ENCODE results near the gene INSIG1.
A peak's percentile ranks its signal among the peaks of the same experiment; 100 is the strongest.

The INSIG1 gene

DNA sequence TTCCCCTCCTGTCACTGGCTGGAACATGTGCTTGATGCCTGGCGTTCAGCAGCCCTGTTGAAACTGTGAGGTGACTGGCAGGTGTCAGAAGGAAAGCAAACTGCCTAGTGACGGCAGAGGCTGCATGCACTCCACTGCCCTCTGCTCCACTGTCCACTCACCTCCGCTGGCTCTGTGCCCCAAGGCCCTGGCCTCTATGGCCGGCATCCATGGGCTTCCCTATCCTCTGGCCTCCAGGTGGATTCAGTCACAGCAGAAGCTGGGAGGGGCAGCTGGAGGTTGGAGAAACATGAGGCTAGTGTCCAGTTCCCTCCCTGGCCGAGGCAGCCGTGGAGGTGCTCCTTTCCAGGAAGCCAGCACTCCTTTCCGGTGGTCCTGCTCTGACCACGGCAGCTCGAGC is 31.2 kb upstream of the INSIG1 start:
- no peak for DNase-seq (ENCODE audit: low read depth in 3 of 3)

DNA sequence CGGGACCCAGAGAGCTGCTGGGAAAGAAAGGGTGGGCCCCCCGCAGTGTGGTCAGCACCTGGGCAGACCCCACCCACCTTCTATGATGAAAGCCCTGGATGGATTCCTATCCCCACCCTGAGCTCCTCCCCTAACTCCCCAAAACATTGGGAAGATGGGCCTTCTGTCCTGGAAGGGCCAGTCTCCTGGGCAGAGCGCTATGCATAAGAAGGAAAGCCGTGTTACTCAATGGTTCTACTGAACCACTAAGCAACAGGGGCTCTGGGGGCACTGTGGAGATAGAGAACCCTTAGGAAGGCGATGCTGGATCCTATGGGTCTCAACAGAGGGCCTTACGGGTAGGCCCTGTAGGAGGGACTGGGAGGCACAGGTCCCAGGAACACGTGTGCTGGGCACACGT is 30.7 kb upstream of the INSIG1 start:
- DNase-seq (ENCODE audit: low read depth in 3 of 3): no peak

DNA sequence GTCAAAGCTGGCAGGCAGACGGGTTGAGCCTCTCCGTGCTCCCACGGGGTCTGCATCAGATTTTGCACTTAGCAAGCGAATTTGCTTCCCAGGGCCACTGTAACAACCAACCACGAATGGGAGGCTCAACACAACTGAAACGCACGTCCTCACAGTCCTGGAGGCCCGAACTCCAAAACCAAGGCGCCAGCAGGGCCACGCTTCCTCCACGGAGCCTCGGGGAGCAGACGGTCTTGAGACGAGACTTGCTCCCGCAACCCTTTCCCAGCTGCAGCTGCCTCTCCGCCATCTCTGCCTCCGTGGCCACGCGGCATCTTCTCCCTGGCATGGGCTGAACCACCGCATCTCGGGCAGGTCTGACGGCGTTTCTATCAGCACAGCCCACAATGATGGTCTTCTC is 30.2 kb upstream of the INSIG1 start:
- no peak for DNase-seq (ENCODE audit: low read depth in 3 of 3)

DNA sequence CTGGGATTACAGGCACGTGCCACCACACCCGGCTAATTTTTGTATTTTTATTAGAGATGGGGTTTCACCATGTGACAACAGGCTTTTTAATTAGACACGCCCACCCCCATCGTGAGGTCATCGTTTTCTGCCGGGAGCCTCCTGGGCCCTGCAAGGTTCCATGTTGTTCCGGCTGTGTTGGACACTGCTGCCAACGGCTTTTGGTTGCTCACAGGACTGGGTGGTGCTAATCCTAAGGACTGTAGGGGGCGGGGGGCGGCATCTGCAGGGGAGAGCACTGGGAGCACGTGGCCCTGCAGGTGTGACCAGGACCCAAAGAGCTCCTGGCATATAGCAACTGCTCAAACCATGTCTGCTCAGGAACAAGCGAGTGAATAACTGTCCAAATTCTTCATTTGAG is 29.5 kb upstream of the INSIG1 start:
- no peak for DNase-seq (ENCODE audit: low read depth in 3 of 3)

DNA sequence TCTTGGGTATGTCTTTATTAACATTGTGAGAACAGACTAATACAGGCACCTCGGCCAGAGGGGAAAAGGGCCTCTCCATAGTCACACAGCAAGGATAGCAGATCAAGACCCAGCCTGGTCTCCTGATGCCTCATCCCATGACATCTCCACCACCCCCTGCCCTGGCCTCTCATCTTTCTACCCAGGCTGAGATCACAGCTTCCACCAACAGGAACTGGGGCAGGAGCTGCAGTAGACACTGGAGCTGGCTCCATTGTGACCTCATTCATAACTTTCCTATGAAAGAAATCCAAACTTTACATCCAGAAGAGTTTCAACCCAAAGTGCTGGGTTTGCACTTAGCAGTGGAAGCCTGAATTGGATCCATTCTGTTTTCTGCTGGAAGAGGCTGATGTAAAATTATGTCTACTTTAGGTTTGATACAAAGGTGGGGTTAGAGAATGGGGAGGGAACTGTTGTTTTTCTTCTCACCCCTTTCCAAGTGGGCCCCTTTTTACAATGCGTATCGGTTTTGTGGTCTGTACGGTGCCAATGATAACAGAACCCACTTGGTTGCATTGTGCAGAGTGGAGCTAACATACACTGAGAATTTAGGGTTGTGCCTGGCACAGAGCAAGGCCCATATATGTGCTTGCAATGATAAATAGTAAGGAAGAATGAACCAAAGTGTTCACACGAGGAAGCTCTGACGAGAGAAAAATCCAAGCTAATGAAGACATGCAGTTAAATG is 28.6 kb upstream of the INSIG1 start:
- no peak for DNase-seq (ENCODE audit: low read depth in 3 of 3)

DNA sequence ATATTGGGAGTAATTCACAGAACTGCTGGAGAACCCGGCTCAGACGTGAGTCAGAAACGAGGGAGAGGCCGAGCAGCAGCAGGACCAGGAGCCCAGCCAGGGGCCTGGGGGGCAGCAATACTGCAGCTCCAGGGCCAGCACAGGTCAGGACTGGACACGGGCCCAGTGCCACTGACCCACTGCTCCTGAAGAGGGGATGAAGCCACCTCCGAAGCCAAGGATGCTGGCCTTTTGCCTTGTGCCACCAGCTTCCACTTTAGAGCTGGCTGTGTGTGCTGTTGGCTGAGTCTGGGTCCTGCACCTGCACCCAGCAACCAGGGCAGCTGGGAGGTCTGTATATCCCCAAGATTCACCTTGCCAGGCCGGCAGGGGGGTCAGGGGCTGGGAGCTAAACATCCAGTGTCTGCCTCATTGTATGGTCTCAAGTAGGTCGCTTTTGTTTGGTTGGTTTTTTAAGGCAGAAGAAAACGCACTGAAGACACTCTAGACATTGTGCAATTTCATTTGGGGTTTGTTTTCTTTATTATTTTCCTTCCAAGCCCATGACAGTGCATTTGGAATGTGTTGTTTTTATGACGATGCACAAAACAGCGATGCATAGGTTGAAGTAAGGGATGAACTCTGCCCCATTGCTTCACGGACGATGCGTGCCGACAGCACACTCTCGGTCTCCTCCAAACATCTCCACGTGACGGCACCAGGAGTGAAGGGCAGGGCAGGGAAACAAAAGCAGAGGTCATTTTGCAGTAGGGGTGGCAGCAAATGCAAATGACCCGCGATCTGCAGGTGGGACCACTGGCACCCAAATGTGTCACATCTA is 27.7 kb upstream of the INSIG1 start:
- DNase-seq (ENCODE audit: low read depth in 3 of 3): no peak

DNA sequence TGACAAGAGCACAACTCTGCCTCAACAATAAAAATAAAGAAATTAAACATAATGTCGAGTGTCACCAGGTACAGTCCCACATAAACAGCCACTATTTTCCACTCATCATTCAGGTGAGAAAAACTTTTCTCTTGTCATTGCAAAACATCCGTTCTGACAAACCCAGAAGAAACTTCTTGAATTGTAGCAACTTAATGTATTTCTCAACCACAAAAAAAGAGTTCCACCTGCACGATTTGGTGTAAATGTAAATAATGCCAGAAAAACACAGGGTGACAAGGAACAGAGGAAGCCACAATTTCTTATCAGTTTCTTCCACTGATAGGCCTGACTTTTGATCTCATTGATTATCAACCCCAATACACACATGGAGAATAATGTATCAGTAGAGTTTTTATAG is 26.8 kb upstream of the INSIG1 start:
- no peak for DNase-seq (ENCODE audit: low read depth in 3 of 3)

DNA sequence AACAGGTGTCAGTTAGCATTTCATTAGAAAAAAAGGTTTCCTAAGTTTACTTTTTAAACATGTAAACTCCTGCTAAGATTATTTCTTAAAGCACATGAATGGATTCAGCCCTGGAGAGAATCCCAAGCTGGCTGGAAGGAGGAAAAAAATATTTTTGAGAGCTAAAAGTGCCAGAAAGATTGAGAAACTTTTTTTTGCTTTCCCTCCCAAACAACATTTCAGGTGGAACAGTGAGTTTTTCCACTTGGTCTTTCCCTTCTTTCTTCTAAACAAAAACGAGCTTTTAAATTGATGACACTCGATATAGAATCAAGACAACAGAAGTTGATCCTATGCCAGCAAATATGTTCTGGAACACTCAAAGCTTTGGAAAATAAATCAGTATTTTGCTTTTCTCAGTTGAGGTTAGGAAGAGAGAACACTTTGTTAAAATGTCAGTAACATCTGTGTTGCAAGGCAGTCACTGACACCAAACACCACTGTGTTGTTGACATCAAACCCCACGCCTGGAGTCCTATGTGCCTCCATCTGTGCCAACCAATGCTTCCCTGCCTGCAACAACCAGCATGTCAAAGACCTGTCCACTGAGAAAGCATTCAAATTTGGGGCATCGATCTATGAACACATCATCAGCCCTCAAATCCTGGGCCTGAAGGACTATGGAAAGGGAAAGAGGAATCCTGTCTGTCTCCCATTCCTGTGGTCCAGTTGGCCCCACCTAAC is 22.9 kb upstream of the INSIG1 start:
- no peak for DNase-seq (ENCODE audit: low read depth in 3 of 3)

DNA sequence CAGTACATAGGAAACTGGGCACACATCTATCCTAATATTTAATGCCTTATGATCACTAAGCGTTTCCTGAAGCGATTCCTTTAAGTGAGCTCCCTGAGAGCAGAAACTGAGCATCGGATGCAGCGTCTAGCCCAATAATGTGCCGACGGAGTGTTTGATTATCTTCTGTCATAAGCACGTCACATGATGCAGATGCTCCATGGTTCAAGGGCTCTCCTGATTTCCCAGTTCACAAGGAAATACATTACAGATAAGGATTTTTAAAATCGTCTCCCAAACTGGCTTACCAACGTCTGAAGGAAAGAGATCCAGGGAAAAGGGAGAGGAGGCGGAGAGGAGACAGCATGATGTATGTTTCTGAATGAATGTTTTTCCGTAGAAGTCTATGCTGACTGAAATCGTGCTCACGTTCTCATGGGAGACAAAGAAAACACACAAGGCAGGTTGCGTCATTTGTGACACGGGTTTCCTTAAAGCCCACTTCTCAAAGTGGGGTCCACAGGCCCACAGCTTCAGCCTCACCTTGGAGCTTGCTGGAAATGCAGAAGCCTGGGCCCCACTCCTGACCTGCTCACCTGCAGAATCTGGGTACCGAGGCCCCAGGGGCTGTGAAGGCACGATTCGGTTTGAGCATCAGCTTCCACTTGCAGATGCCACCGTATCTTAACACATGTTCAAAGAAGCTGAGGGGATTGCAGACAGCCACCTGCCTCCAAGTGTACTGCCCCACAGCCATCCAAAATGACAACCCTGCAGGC is 21.5 kb upstream of the INSIG1 start:
- no peak for DNase-seq (ENCODE audit: low read depth in 3 of 3)

DNA sequence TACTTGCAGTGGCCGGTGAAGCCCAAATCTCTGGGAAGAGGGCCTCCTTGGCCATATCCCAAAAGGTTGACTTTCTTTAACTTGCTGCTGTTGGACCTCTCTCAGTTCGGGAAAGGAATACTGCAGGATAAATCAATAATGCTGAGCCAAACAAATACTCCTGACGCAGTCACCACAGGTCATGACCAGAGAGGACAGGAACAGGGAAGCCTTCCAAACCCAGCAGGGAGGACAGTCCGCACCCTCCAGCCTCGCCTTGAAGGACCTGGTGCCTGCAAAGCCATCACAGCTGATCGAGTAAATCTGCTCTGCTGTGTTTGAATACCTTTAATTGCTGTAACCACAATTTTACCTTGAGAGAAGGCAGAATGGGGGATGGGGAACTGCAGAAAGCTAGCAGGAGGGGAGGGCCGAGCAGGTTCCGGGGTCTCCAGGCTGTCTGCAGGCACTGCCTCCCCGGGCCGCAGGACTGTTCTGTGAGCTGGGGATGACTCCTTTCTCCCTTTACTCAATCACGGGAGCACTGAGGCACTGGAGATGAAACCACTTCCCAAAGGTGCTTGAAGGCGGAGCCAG is 20.8 kb upstream of the INSIG1 start:
- DNase-seq (ENCODE audit: low read depth in 3 of 3): no peak

DNA sequence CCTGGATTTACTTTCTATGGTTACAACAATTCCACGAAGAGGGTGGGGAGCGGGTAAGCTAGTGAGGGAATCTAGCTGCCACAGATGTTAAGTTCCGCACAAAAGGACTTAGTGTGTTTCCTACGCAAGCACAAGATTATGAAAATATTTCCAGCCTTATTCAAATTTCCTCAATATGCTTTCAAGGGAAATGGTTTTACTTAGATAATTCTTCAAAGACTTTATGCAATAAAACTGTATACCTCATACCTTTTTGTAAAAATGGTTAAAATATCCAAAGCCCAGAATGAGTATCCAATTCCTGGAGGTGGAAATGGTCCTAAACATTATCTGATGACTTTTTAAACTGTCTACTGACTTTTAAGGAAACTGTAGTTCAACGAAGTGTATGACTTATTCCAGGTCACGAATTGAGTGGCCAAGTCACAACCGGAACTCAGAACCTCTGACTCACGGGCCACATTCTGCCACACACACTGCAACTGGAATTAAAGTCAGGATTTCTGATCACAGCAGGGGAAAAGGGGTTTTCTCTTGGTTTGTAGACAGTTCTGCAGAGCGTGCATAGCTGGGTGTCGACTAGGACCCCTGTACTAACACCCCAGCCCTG is 20.2 kb upstream of the INSIG1 start:
- DNase-seq (ENCODE audit: low read depth in 3 of 3): peak in 1 of 3 experiments; percentile 19

DNA sequence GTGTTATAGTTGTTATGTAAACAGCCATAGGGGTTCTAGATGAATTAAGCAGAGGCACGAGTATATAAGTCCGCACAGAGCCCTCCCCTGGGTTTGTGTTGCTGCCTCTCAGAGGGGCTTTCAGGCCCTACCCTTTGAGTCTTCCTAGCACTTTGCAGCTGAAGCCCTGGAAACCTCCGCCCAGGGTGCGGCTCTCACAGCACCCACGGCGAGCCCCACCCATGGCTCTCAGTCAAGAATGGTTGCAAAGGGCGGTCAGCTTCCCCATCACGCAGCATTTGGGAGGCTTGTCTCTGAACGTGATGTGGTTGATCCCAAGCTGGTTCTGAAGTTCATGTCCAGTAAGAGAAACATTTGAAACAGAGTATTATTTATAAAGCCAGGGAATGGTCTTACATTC is 18.8 kb upstream of the INSIG1 start:
- no peak for DNase-seq (ENCODE audit: low read depth in 3 of 3)

DNA sequence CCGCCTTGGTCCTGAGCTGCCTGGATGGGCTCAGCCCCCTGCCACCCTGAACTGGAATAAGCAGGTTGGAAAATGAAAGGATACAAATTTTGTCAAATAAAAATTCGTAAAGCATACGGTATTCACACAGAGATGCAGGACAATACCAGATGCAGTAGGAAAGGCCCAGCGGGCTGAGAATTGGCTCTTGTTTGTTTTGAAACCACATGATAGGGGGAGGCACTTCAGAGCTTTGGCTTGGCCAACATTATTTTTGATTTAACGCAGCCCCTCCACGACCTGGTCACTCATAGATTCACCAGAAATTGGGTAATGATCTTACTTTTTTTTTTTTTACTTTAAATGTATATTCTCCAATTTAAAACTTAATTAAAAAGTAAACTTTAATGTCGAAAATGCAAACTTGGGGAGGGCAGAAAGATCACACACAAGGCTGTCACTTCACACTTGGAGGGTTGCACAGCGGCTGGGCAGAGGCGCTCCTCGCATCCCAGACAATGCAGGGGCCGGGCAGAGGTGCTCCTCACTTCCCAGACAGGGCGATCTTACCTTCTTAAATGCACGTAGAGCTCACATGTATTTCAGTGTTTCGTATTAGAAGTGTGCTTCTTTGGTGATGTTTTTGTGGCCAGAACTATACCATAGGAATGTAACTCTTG is 17.8 kb upstream of the INSIG1 start:
- no peak for DNase-seq (ENCODE audit: low read depth in 3 of 3)

DNA sequence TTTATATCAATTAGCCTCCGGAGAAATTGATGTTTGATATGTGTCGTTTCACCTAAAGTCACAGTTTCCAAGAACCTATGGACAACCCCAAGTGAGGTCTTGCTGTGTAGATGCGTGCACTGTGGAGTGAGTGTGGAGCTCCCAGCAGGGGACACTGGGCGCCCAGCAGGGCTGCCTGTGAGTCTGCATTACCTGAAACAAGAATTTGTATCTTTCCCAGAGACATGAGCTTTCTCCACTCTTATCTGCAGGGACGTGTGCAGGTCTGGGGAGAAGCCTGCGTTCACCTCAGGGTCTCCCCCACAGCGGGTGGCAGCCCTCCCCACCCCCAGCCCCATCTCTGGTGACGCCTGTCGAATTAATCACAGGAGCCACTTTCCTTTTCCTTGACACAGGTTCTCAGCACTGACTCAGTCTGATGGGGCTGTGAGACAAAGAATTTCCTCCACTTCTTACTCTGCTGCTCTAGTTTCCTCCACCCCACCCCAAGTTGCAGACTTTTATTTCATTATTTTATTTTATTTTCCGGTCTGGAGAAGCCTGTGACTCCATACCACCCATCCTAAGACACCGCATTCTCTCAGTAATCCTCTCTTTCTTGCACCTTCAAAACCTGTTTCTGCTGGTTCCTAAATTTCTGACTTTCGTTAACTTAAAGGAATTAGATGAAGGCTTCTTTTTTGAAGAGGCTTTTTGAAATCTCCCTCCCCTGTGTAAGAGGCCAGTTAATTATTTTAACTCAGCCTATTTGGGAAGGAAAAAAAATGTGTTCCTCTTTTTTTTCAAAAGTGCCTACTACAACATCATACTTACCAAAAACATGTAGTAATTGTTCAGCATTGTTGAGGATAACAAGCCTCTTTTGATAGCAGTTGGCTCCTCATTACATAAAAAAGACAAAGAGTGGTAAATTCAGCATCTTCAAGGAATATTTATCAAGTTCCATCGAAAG is 17.0 kb upstream of the INSIG1 start:
- DNase-seq (ENCODE audit: low read depth in 3 of 3): peak in 1 of 3 experiments; percentile 32

DNA sequence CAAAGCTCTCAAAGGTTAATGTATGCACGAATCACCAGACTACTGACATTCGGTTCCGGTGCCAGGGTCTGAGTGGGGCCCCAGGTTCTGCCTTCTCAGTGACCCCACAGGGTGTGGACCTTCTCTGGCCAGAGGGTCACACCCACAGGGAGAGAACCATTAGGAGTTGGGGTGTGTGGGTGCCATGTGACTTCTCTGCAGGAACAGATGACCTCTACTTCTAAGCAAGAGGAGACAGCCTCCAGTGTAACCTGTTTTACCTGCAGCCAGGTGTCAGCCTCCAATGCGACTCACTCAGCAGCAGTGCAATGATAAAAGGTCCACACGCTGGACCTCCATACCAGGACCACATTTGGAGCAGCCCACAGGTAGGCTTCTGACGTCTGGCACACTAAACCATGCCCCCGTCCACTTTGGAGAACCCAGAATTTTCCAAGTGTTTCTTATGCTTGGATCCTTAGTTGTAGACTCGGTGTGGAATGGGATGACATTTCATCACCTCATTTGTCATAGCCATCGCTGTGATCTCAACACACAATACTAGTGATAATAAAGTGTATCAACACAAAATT is 16.2 kb upstream of the INSIG1 start:
- DNase-seq (ENCODE audit: low read depth in 3 of 3): no peak

DNA sequence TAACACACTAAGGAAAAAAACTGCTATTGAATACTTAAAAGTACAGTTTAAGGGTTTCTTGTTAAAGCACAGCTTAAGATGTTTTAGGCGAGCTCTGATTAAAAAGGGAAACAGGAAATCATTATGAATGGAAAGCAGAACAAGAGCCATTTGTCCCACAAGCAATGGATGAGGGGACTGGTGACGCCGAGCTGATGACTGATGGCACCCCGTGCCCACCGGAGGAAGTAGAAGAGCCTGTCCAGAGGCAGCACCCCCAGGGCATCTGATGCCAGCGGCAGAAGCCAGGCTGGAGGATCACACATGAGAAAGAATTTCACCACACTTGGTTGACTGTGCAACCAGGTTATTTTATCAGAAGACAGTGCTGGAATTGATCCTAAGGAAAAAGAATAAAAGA is 15.0 kb upstream of the INSIG1 start:
- DNase-seq (ENCODE audit: low read depth in 3 of 3): no peak

DNA sequence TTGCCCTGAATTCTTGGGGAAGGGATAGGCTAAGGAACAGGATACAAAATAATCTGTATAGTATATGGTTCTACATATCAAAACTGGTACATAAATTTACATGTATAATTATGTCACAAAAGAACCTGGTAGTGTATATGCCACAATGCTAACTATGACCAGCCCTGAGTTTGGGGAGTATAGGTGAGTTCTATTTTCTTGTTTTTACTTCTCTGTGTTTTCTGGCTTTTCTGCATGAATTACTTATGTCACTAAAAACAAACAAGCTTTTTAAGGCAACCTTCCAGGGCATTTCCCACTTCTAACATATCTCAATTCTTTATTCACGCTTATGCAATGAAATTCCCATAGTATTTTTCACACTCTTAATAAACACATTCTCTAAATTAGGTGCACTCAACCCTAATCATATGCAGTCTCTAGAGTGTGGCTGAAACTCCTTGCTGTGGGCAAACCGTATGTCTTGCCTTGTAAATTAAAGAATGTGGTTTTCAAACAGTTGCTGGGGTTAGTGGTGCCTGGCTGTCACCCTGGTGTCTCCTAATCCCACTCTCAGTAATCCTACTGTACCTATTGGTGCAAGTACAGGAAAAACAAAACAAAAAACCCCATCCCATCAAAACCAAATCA is 14.0 kb upstream of the INSIG1 start:
- no peak for DNase-seq (ENCODE audit: low read depth in 3 of 3)

DNA sequence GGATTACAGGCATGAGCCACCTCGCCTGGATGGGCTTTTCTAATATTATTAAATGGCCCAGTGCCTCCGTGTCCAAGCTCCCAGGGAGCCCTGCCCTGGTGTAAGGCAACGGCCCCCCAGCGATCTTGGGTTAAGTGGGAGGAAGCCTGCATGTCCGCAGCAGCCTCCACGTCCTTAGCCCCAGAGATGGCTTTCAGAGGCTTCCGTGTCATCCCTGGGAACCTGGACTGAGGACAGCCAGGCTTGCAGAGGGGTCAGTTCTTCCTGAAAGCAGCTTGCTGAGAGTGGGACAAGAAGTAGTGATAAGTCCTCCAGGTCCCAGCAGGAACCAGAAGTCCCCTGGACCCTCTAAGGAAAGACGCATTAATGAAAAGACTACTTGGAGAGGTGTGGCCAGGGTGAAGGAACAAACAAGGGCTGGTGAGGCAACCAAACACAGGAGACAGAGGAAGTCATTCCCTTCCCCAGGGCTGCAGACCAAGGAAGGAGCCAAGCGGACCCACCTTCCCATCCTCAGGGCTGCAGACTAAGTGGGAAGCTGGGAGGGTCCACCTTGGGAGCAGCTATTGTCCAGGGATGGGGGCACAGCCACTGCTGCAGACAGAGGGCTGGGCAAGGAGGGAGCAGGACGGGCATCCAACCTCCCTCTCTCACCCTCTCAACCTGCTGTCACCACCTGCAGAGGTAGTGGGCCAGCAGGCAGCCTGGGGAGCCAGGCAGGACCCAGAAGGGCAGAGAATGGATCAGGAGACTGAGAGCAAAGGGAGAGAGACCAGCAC is 13.0 kb upstream of the INSIG1 start:
- DNase-seq (ENCODE audit: low read depth in 3 of 3): no peak
